CD1c-positive myeloid dendritic cell (primary cell): Measurements from ENCODE around the gene RAI14.
A peak's percentile ranks its signal among the peaks of the same experiment; 100 is the strongest.
"Not testable (repeated sequence)": the region's sequence is repeated elsewhere in the genome, so short reads cannot be mapped to it uniquely, and the experiment has no call there.

Experiments used
- DNase-seq: peaks from one replicate; pipeline ENCODE4 v3.0.0-alpha.2; 2016; ENCODE audit errors: extremely low spot score

The RAI14 gene

GRCh38 chr5:34770486-34770885 lies 114.4 kb downstream of the RAI14 start:
- no peak for DNase-seq

DNA sequence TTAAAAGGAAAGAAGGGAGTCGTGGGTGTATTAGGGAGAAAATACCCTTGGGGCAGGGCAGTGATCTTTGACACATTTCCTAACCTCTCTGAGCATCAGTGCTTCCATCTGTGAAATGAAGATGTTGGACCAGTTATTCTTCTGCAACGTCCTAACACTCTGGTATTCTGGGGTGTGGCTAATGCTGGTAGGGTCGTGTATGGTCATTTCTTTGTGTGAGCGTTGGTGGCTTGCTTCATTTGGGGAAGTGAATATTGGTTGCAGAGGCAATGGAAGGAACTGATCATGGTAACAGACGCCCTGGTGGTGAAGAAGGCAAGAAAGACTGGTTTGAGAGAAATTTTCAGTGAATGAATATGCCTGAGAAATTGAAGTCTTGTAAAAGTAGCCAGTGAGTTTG lies 114.9 kb downstream of the RAI14 start:
- DNase-seq = peak; percentile 5

DNA sequence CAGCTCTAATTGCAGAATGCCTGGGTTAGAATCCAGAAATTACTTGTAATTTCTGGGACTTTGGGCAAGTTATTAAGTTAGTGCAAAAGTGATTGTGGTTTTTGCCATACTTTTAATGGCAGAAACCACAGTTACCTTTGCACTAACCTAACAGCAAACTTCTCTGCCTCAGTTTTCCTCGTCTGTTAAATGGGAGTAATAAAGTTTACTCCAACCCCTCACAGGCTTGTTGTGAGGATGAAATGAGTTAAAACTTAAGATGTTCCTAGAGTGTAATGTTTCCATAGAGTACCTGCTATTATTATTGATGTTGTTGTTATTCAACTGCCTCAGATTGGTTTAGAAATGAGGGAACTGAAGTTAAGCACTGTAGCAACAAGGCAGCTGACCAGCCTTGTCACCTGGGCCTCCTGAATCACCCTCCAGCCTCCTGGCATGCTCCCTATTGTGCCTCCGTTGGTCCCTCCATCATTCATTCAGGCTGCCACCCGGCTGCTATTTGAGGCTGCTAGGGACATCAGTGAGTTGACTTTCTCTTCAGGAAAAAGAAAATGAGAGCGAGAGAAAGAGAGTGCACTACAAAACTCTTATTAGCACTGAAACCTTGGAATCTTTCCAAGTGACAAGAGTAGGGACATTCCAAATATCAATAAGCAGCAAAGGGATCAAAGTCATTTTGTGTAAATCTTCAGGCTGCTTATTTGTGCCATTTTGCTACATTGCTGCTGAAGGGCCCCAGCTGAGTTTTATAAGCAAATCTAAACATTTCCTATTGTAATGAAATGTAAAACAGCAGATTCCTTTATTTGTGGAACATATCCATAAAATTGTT lies 116.4 kb downstream of the RAI14 start:
- no peak for DNase-seq

GRCh38 chr5:34774139-34774538 lies 118.0 kb downstream of the RAI14 start:
- DNase-seq = no peak

GRCh38 chr5:34774678-34775077 lies 118.5 kb downstream of the RAI14 start:
- not testable (repeated sequence) for DNase-seq

- DNase-seq = no peak
Measured at GRCh38 chr5:34775886-34776285, 119.8 kb downstream of the RAI14 start.

- DNase-seq = no peak
Measured at GRCh38 chr5:34778091-34778850, 122.1 kb downstream of the RAI14 start.

DNA sequence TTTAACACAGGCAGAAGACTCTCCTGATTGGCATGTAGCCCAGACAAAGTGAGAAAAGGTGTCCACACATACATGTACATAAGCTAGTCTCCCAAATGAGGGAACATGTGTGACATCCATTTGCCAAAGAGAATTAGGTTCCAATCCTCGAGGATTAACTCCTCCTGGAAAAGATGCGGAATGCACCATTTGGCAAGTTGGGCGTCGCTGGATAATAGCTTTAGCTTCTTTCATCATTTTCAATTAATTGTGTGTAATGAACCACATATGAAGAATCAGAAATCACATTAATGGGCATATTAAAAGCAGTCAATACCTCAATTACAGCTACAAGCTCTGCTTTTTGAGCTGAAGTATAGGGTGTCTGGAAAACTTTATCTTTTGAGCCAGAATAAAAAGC lies 127.8 kb downstream of the RAI14 start:
- not testable (repeated sequence) for DNase-seq

DNA sequence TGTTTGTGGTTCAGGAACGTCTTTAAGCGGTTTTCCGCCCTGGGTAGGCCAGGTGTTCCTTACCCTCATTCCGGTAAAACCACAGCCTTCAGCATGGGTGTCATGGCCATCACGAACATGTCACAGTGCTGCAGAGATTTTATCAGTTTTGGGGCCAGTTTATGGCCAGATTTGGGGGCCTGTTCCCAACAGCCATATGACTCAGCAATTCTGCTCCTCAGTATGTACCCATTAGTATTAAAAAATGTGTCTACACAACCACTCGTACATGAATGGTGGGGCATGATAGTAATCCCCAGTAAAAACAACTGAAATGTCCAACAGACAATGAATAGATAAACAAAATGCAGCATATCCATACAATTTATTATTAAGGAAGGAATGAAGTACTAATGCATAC lies 130.9 kb downstream of the RAI14 start:
- no peak for DNase-seq

GRCh38 chr5:34789021-34789531 lies 132.9 kb downstream of the RAI14 start:
- no peak for DNase-seq

- DNase-seq = no peak
Measured at GRCh38 chr5:34789639-34790038, 133.5 kb downstream of the RAI14 start.

DNA sequence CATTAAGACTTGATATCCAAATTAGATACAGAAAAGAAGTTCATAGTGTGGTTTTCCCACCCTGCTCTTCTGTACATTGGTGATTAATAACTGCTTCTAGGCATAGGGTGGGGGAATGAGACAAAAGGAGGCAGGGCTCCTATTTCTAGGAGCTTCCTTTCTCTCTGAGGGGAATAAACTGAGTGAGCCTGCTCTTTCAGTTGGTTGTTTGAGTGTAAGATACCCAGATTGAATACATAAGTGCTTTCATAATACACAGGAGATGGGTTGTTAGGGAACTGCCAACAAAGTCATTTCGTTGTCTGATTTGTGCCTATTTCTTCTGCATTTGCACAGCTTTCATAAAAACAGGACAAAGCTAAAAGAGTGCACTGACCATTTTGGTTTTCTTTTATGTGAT lies 133.9 kb downstream of the RAI14 start:
- DNase-seq = no peak

DNA sequence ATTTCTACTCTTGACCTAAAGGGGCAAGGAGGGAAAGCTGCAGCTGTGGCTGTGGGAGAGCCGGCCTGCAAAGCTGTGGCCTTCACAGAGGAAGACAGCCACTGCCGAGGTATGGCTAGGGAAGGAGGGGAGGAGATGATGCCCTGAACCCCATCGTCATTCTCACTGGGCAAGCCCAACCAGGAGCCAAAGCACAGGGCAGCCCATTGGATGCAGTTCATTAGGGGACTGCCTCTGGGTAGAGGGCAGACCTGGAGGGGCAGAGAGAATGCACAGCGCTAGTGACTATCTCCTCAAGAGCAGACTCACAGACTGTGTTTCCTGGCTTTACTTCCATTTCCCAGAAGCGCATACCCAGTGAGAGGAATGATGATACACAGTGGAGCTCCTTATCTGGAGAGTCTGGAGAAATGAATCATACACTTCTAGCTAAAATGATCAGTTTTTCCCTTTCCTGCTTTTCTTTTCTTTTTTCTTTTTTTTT lies 135.7 kb downstream of the RAI14 start:
- DNase-seq = no peak

GRCh38 chr5:34802834-34803563 lies 146.9 kb downstream of the RAI14 start:
- no peak for DNase-seq

- no peak for DNase-seq
Measured at GRCh38 chr5:34803974-34804732, 148.0 kb downstream of the RAI14 start.

- no peak for DNase-seq
Measured at GRCh38 chr5:34804913-34805312, 148.8 kb downstream of the RAI14 start.

DNA sequence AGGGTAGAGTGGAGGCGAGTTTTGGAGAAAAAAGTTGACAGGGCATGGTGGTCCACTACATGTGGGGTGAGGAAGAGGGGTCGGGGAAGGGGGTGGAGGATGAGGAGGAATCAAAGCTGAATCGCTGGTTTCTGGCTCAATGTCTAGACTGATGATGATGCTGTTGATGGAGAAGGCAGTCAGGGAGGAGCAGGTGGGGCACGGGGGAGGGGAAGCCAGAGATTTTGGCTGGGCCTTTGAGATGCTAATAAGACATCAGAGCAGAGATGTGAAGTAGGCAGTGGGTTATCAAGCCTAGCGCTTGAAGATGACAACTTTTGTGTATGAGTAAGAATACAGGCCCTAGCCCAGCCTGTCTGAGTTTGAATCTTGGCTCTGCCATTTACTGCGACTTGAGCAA lies 150.4 kb downstream of the RAI14 start:
- no peak for DNase-seq

DNA sequence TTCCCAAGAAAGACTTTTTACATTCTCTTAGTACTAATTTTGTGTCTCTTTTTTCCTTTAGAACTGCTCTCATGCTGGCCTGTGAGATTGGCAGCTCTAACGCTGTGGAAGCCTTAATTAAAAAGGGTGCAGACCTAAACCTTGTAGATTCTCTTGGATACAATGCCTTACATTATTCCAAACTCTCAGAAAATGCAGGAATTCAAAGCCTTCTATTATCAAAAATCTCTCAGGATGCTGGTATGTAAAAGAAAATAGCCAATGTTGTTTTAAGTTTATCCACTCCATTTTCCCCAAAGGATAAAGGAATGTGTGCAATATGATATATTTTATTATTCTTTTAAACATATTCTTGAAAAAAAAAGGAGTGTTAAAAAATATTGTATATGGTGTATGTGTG lies 155.6 kb downstream of the RAI14 start:
- no peak for DNase-seq

DNA sequence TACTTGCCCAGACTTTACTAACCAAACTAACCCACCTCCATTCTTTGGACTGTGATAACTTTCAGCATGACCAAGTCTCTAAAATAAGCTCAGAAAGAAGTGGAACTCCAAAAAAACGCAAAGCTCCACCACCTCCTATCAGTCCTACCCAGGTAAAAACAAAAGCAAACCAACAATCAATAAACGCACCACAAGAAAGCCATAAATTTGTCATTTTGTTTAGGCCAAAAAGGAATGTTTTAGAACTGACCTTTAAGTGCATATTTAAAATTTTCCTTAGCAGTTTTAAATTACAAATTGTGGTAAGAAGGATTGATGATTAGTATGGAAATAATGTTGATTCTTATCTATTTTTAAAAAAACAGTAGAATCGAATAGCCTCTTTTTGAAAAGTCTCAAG lies 157.4 kb downstream of the RAI14 start:
- DNase-seq = no peak

GRCh38 chr5:34817558-34818351 lies 161.6 kb downstream of the RAI14 start:
- no peak for DNase-seq

DNA sequence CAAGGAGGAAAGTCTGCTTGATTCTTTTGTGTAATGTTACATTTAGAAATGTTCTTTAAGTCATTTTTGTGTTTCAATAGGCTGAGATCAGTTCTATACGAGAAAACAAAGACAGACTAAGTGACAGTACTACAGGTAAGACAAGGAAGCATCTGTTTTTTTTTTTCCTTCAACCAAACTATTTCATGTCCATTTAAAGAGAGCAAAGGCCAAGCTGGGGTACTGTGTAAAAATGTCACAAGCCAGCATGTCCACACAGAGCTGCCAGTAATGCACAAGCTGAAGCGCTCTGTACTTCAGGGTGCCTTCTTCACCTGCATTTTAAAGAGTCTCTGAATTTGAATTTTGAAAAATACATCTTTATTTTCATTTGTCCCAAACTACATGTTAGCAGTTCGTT lies 162.6 kb downstream of the RAI14 start:
- no peak for DNase-seq
